WI38 (cell line): ENCODE results near the gene ZNF628.

ENCODE experiments used
- H3K4me3 ChIP-seq: 2 replicates; pipeline ENCODE4 v1.5.1; 2011; ENCODE audit warnings: low read depth, mild to moderate bottlenecking, control low read depth, low read length
- CTCF ChIP-seq: IDR thresholded peaks from 2 replicates; pipeline ENCODE4 v1.5.1; 2012; ENCODE audit warnings: low read depth, mild to moderate bottlenecking, control low read depth, low read length

Gene ZNF628

GRCh38 chr19:55486043-55486970, 9.9 kb downstream of the ZNF628 start:
- H3K4me3 ChIP-seq = peak overlapping the region; percentile 43
- TF ChIP-seq CTCF = no peak

- TF ChIP-seq CTCF = no peak
- peak overlapping the region; percentile 43 for H3K4me3 ChIP-seq
Observed at GRCh38 chr19:55486971-55487923, 10.8 kb downstream of the ZNF628 start.

GRCh38 chr19:55487924-55488687, 11.7 kb downstream of the ZNF628 start, which contains the start of gene SSC5D:
TSS of gene SSC5D (plus strand) at chr19:55488436. CDS start at chr19:55488590, 154 bp downstream.
- TF ChIP-seq CTCF = no peak
- peak within 1 kb of the TSS; percentile 47 for H3K4me3 ChIP-seq

GRCh38 chr19:55488986-55489710, 12.7 kb downstream of the ZNF628 start:
- H3K4me3 ChIP-seq = no peak overlapping the region; the same call in 1 of the 2 replicates
- no peak for TF ChIP-seq CTCF

- H3K4me3 ChIP-seq = no peak overlapping the region
- TF ChIP-seq CTCF = no peak
Observed at GRCh38 chr19:55489711-55490477, 13.5 kb downstream of the ZNF628 start.
